Measurements from ENCODE around the gene JAZF1. TPM values are rescaled to one million over a fixed set of nuclear protein-coding genes. Genes with fewer than 3 reads are reported as not detected.

Gene JAZF1
- total RNA-seq, 1 experiment from 2014 or later: 9.1 TPM

GRCh38 chr7:28065308-28065707 lies 115.3 kb downstream of the JAZF1 start:
- WGBS (ENCODE audit: extremely low coverage, insufficient read length, low lambda C conversion rate): no CpG with 5 or more reads among the region's 7 CpGs
- H3K4me1 ChIP-seq (ENCODE audit: insufficient read depth, low read length): peaks cover 3% of the 10 kb centered on the region; the same call in 1 of the 2 replicates
- H3K27ac Mint-ChIP-seq: peak overlapping the region in 1 of 3 experiments; percentile 3; a peak in 3 of 7 replicates

More at GRCh38 chr7:28065308-28065707, 115.3 kb downstream of the JAZF1 start:
- no peak overlapping the region for H3K9ac ChIP-seq (ENCODE audit: extremely low read depth, insufficient read length, low read length)
- H3K4me1 Mint-ChIP-seq: peaks cover 19 to 29% of the 10 kb centered on the region in 2 experiments
- no peak overlapping the region for H2BK12ac ChIP-seq (ENCODE audit: insufficient read length, low read depth, low read length)
- no peaks in the 10 kb centered on the region for H3K23me2 ChIP-seq (ENCODE audit: insufficient read length, low read depth, low read length, poor library complexity, severe bottlenecking)
- H3K27ac ChIP-seq (ENCODE audit: insufficient read length, low read depth, low read length): no peak overlapping the region
- no peak overlapping the region for H3K4me3 Mint-ChIP-seq
- no peaks in the 10 kb centered on the region for H3K9me3 Mint-ChIP-seq
- no peaks in the 10 kb centered on the region for H3K36me3 Mint-ChIP-seq (ENCODE audit: insufficient read depth in 1 of 3, low read depth in 3 of 3)
- H3K4me2 ChIP-seq (ENCODE audit: insufficient read depth, insufficient read length, low read length): no peak overlapping the region
- no peak overlapping the region for H2BK15ac ChIP-seq (ENCODE audit: low read depth, low read length)
- H2BK120ac ChIP-seq (ENCODE audit: low read depth, low read length, poor library complexity, severe bottlenecking): no peak overlapping the region
- H3K14ac ChIP-seq (ENCODE audit: insufficient read depth, low read length): no peak overlapping the region
- no peak overlapping the region for H4K8ac ChIP-seq (replicated peaks; ENCODE audit: insufficient read length, low read depth, low read length)
- H2BK20ac ChIP-seq (ENCODE audit: low read depth, low read length, poor library complexity, severe bottlenecking): no peak overlapping the region
- H2AFZ ChIP-seq (ENCODE audit: low read length): no peak overlapping the region
- no peak overlapping the region for H3K18ac ChIP-seq (ENCODE audit: insufficient read length, low read depth, low read length)
- DNase-seq: no peak
- H2AK5ac ChIP-seq (ENCODE audit: insufficient read length, low read length): no peak overlapping the region
- no peak overlapping the region for H3T11ph ChIP-seq (ENCODE audit: low read length)
- no peaks in the 10 kb centered on the region for H3K79me1 ChIP-seq (ENCODE audit: insufficient read depth, low read depth, low read length, poor library complexity, severe bottlenecking)
- TF ChIP-seq CTCF (conservative IDR thresholded peaks at IDR 0.05): no peak
- H3K23ac ChIP-seq (ENCODE audit: insufficient read length, low read depth, low read length): no peak overlapping the region
- H3K9me3 ChIP-seq (ENCODE audit: control insufficient read depth, low read depth, low read length): no peaks in the 10 kb centered on the region
- no peak overlapping the region for H3K56ac ChIP-seq (ENCODE audit: insufficient read length, low read depth, low read length)
- no peak overlapping the region for H3K4ac ChIP-seq (ENCODE audit: low read depth, low read length)
- no peaks in the 10 kb centered on the region for H3K27me3 ChIP-seq (ENCODE audit: insufficient read depth, low read length)
- no peaks in the 10 kb centered on the region for H4K20me1 ChIP-seq (ENCODE audit: control insufficient read depth, insufficient read depth, insufficient read length)
- no peaks in the 10 kb centered on the region for H3K79me2 ChIP-seq (ENCODE audit: insufficient read depth, low read length)
- no peak overlapping the region for H4K5ac ChIP-seq (ENCODE audit: insufficient read length, low read depth, low read length)
- no peaks in the 10 kb centered on the region for H3K27me3 Mint-ChIP-seq (ENCODE audit: low read depth)
- H4K91ac ChIP-seq (ENCODE audit: insufficient read length, low read depth, low read length): no peak overlapping the region
- H2BK5ac ChIP-seq (ENCODE audit: insufficient read length, low read length): no peak overlapping the region
